Measurements from ENCODE around the gene LRCOL1.

- no peak for TF ChIP-seq WRNIP1 (IDR thresholded peaks at IDR 0.05; ENCODE audit: borderline replicate concordance, low read depth, low read length)
- no peak for TF ChIP-seq ZBTB40 (IDR thresholded peaks at IDR 0.05; ENCODE audit: borderline replicate concordance)
- TF ChIP-seq CTCF (IDR thresholded peaks at IDR 0.05 in 2 of 3, conservative IDR thresholded peaks at IDR 0.05 in 1 of 3; ENCODE audit: control insufficient read depth in 2 of 3, extremely low read depth in 1 of 3, insufficient read depth in 1 of 3, low read depth in 3 of 3, low read length in 3 of 3), result no peak
- no peak for TF ChIP-seq SP1 (IDR thresholded peaks at IDR 0.05; ENCODE audit: low read depth, low read length)
Observed at GRCh38 chr12:132597333-132598316, 12.8 kb downstream of the LRCOL1 start.
